ENCODE data around the gene DIAPH2. TPM values are rescaled to one million over a fixed set of nuclear protein-coding genes. Genes with fewer than 3 reads are reported as not detected.

The DIAPH2 gene
- total and polyA plus RNA-seq, 2 donors (not counting 1 experiment from before 2014, with no cell fraction given): 4.2 to 32.4 TPM

GRCh38 chrX:97045470-97045869, 360.8 kb downstream of the DIAPH2 start:
- Mint-ChIP-seq H3K4me1 (no peaks in the 10 kb centered on the region), H3K27ac (no peak overlapping the region), H3K27me3 (no peaks in the 10 kb centered on the region), H3K4me3 (no peak overlapping the region), H3K9me3 (ENCODE audit: insufficient read depth) (no peaks in the 10 kb centered on the region)
- Histone ChIP-seq H4K20me1 (ENCODE audit: control insufficient read depth, insufficient read depth, low read length, poor library complexity, severe bottlenecking) (no peaks in the 10 kb centered on the region), H3K9me3 (ENCODE audit: control extremely low read depth in 1 of 3, control insufficient read depth in 2 of 3, insufficient read depth in 1 of 3, low read length in 2 of 3) (no peaks in the 10 kb centered on the region), H3K4me1 (ENCODE audit: control insufficient read depth in 2 of 2, insufficient read depth in 2 of 2, low read length in 2 of 2) (no peaks in the 10 kb centered on the region), H3K27ac (ENCODE audit: low read length in 2 of 2) (no peak overlapping the region), H3K36me3 (replicated peaks in 1 of 2; ENCODE audit: control extremely low read depth in 1 of 2, control insufficient read depth in 1 of 2, extremely low read depth in 1 of 2, insufficient read depth in 2 of 2, low read length in 1 of 2) (no peaks in the 10 kb centered on the region), H2AFZ (ENCODE audit: insufficient read depth, low read depth, low read length, poor library complexity, severe bottlenecking) (no peak overlapping the region), H3K4me2 (replicated peaks; ENCODE audit: low read depth, low read length, poor library complexity, severe bottlenecking) (no peak overlapping the region), H3K27me3 (replicated peaks in 1 of 4; ENCODE audit: control extremely low read depth in 1 of 4, control insufficient read depth in 3 of 4, insufficient read depth in 4 of 4, low read length in 3 of 4) (no peaks in the 10 kb centered on the region), H3K79me2 (ENCODE audit: control insufficient read depth, insufficient read depth, low read length) (no peaks in the 10 kb centered on the region), H3K4me3 (ENCODE audit: control extremely low read depth in 1 of 5, extremely low read depth in 1 of 5, insufficient read depth in 1 of 5, low read depth in 2 of 5, low read length in 4 of 5) (no peak overlapping the region), H3K9ac (ENCODE audit: low read length) (no peak overlapping the region)
- WGBS (ENCODE audit: insufficient coverage): no CpG with 5 or more reads among the region's 1 CpG
- POLR2A ChIA-PET: no interaction called here
- ATAC-seq (ENCODE audit: low read depth) (no peak), DNase-seq (no peak)
- TF ChIP-seq, protein P1, sequence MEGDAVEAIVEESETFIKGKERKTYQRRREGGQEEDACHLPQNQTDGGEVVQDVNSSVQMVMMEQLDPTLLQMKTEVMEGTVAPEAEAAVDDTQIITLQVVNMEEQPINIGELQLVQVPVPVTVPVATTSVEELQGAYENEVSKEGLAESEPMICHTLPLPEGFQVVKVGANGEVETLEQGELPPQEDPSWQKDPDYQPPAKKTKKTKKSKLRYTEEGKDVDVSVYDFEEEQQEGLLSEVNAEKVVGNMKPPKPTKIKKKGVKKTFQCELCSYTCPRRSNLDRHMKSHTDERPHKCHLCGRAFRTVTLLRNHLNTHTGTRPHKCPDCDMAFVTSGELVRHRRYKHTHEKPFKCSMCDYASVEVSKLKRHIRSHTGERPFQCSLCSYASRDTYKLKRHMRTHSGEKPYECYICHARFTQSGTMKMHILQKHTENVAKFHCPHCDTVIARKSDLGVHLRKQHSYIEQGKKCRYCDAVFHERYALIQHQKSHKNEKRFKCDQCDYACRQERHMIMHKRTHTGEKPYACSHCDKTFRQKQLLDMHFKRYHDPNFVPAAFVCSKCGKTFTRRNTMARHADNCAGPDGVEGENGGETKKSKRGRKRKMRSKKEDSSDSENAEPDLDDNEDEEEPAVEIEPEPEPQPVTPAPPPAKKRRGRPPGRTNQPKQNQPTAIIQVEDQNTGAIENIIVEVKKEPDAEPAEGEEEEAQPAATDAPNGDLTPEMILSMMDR (IDR thresholded peaks at IDR 0.05): no peak
- TF ChIP-seq EZH2 (IDR thresholded peaks at IDR 0.05; ENCODE audit: borderline replicate concordance, insufficient read depth, low read depth, low read length, poor library complexity, severe bottlenecking): no peak
- CTCF ChIA-PET: no interaction called here
- intact Hi-C loops (cut with micrococcal nuclease): no loop called here

DNA sequence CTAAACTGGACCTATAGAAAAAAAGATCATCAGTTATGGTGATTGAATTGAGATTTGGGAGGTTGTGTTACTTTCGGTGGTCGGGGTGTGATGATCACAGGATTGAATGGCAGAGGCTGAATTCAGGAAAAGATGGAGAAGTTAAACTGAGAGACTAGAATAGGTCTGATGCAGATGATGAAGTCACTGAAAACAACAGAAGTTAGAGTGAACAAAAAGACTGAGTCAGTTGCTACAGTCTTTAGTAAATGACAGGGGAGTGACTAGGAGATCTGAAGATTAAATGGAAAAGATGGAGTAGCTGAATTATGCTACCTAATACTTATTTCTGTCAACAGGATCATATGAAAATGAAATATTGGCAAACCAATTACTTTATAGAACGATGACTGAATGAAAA, 362.2 kb downstream of the DIAPH2 start:
- Histone ChIP-seq H3K36me3 (replicated peaks in 1 of 2; ENCODE audit: control extremely low read depth in 1 of 2, control insufficient read depth in 1 of 2, extremely low read depth in 1 of 2, insufficient read depth in 2 of 2, low read length in 1 of 2) (no peaks in the 10 kb centered on the region), H3K4me3 (ENCODE audit: control extremely low read depth in 1 of 5, extremely low read depth in 1 of 5, insufficient read depth in 1 of 5, low read depth in 2 of 5, low read length in 4 of 5) (no peak overlapping the region), H3K4me2 (replicated peaks; ENCODE audit: low read depth, low read length, poor library complexity, severe bottlenecking) (no peak overlapping the region), H3K79me2 (ENCODE audit: control insufficient read depth, insufficient read depth, low read length) (no peaks in the 10 kb centered on the region), H3K9me3 (ENCODE audit: control extremely low read depth in 1 of 3, control insufficient read depth in 2 of 3, insufficient read depth in 1 of 3, low read length in 2 of 3) (no peaks in the 10 kb centered on the region), H4K20me1 (ENCODE audit: control insufficient read depth, insufficient read depth, low read length, poor library complexity, severe bottlenecking) (no peaks in the 10 kb centered on the region), H3K9ac (ENCODE audit: low read length) (no peak overlapping the region), H3K27ac (ENCODE audit: low read length in 2 of 2) (no peak overlapping the region), H3K27me3 (replicated peaks in 1 of 4; ENCODE audit: control extremely low read depth in 1 of 4, control insufficient read depth in 3 of 4, insufficient read depth in 4 of 4, low read length in 3 of 4) (no peaks in the 10 kb centered on the region), H3K4me1 (ENCODE audit: control insufficient read depth in 2 of 2, insufficient read depth in 2 of 2, low read length in 2 of 2) (no peaks in the 10 kb centered on the region), H2AFZ (ENCODE audit: insufficient read depth, low read depth, low read length, poor library complexity, severe bottlenecking) (no peak overlapping the region)
- no peak for TF ChIP-seq EZH2 (IDR thresholded peaks at IDR 0.05; ENCODE audit: borderline replicate concordance, insufficient read depth, low read depth, low read length, poor library complexity, severe bottlenecking)
- TF ChIP-seq, protein P1 (IDR thresholded peaks at IDR 0.05): no peak
- CTCF ChIA-PET: no interaction called here
- DNase-seq (no peak), ATAC-seq (ENCODE audit: low read depth) (no peak)
- no peaks in the 10 kb centered on the region for H3K4me1 Mint-ChIP-seq
- no peaks in the 10 kb centered on the region for H3K27me3 Mint-ChIP-seq
- no peak overlapping the region for H3K27ac Mint-ChIP-seq
- H3K9me3 Mint-ChIP-seq (ENCODE audit: insufficient read depth): no peaks in the 10 kb centered on the region
- WGBS (ENCODE audit: insufficient coverage): 100% methylated on average over 2 of the region's 3 CpGs
- no peak overlapping the region for H3K4me3 Mint-ChIP-seq
- intact Hi-C loops (cut with micrococcal nuclease): no loop called here
- POLR2A ChIA-PET: no interaction called here

Measured in B cell (primary cell).